ENCODE results near the gene SYT14.

- no peak for TF ChIP-seq CTCF (IDR thresholded peaks at IDR 0.05)
- no peak for TF ChIP-seq POLR2AphosphoS5 (IDR thresholded peaks at IDR 0.05; ENCODE audit: insufficient read depth in 1 of 2, low read depth in 1 of 2)
- no peak for TF ChIP-seq POLR2A (IDR thresholded peaks at IDR 0.05)
Observed at GRCh38 chr1:209960926-209961325, 22.9 kb downstream of the SYT14 start.

Measured in vagina (tissue), 2 donors.